ENCODE results near the gene ZACN.

DNA sequence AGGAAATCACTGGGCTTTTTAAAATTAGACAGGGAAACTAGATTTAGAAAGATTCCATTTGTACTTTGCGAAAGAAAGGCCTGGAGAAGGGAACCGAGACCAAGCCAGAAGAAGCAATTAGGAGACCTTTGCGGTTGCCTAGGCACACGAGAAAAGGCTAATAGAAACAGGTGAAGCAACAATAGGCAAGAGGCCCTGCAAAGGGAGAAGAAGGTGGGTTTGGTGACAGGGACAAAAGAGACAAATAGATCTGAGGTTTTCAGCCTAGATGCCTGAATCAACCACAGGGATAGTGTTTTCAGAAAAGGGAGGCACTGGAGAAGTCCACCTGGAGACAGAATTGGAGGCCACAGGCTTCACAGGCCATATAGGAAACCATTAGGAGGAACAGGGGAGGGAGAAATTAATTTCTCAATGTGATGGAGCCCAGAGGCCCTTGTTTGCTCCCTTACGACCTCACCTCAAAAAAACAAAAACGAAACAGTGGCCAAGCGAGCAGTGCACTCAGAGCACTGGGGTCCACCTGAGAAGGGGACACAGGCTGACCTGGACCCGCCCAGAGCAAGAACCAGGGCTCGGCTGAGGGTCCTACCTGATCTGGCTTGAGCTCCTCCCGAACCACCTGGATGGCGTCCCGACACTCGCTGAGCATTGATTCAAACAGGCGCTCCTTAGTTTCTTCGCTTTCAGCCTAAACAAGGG is 29.0 kb upstream of the ZACN start:
- no peak for TF ChIP-seq MEF2A (IDR thresholded peaks at IDR 0.05; ENCODE audit: borderline replicate concordance, low read depth)
- TF ChIP-seq, protein P1, sequence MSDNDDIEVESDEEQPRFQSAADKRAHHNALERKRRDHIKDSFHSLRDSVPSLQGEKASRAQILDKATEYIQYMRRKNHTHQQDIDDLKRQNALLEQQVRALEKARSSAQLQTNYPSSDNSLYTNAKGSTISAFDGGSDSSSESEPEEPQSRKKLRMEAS (IDR thresholded peaks at IDR 0.05; ENCODE audit: low read depth) = no peak
